Fibroblast of peridontal ligament (primary cell): ENCODE data around the gene RAB22A.

ENCODE experiments used
- DNase-seq: peaks from one replicate; pipeline ENCODE4 v3.0.0-alpha.2; 2010; ENCODE audit errors: extremely low read depth

The RAB22A gene, protein sequence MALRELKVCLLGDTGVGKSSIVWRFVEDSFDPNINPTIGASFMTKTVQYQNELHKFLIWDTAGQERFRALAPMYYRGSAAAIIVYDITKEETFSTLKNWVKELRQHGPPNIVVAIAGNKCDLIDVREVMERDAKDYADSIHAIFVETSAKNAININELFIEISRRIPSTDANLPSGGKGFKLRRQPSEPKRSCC

DNA sequence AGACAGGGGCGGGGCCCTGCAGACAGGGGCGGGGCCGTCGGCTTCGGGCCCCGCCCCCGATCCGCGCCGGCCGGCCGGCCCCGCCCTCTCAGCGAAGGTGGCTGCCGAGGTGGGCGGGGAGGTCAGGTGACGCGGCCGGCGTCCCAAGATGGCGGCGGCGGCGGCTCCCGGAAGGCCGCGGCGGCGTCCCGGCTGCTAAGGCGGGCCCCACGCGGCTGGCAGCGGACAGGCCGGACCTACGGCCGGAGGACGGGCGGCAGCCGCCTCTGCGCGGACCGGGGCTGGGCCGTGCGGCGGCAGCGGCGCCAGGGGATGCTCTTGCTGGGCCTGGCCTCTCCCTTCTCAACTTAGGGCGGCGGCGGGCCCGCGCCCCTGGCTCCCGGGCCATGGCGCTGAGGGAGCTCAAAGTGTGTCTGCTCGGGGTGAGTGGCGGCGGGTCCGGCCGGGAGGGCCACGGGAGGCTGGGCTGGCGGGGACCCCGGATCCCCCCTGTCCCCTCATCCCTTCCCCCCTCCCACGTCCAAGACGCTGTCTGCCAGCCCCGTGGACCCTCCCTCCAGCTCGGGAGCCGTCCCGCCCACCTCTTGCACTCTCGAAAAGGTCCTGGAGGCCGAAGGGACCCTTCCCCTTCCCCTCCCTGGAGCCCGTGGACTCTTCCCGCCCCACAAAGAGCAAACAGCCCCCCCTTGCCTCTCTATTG lies at the start of gene RAB22A:
RAB22A (plus strand) TSS at position 125 of the 700 bp plus-strand sequence; CDS start at position 387, 262 bp downstream.
- peak; percentile 72 for DNase-seq

DNA sequence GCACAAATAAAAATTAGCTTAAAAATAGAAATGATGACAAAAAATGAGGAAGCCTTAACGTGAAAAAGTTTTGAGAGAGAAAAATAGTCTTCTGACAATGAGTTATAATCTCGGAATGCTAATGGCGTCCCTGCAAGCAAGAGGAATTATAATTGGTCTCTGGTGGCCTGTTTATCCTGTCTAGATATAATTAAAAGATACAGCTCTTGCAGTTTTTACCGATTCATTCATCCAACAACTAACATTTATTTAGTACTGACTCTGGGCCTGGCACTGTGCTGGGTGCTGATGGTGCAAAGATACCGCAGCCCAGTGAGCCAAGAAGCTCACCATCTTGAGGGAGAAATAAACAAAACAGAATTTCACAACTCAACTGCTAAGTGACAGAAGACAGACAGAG lies 49.5 kb upstream of the RAB22A start:
- no peak for DNase-seq

DNA sequence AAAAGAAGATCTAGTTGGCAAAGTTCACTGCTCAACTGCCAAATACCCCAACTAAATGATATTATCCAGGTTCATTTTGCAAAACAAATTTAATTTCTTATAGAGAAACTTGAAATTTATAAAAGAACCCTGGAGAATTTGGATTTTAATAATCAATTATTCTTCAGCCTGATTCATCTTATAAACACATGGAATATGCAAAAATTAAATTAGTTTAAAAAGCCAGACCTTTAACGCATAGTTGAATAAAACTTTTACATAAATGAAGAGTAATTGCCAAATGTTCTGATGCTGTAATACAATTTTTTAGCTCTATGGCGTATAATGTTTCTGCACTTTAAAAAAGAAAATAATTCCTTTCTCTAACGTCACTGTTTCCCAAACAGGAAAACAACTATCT lies 47.9 kb upstream of the RAB22A start:
- DNase-seq = no peak

DNA sequence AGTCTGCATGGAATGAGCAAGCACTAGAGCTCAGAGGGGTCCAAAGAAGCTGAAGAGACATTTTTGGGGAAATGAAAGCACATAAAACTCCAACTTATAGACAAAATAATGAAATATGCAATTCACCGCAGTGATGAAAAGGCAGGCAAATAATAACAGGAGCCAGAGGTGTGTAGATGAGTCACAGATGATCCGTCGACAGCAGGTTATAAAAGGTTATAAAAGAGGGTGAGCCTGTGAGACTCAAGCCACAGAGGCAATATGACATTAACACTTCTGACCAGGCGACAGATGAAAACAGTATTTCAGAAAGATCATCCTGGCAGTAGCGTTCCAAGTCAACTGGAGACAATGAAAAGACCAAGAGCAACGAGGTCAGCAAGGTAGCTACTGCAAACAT lies 45.2 kb upstream of the RAB22A start:
- no peak for DNase-seq

DNA sequence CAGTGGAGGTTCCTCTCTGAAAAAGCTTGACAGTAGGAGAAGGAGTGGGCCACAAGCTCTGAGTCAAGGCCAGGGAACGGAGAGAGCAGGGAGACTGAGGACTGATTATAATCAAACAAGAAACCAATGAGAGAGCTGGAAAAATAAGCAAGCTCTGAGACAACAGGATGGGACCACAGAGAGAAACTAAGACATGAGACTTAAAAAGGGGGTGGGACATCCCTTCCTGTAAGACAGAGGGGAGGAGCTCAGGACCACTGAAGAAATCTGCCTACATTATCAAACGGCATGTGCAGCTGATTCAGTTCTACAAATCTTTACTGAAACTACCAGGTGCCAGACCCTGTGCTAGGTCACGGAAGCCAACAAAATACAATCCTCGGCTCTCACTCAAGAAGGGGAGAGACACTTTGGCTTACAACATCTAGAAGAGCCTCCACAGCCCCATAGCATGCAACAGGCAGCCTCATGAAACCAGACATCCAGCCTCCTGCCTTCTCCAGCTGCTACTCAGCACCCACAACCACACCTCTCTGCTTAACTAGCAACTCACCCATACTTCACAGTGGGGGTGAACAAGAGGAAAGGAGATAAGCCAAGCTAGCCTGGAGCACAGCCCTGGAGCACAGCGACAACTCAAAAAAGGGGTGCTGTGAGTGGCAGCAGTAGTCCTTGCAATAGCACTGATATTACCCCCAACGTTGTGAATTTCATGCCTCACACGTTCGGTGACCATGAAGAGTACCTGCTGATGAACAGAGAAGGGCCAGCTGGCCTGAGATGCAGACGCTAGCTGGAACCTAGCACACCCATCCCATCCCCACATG lies 41.9 kb upstream of the RAB22A start:
- no peak for DNase-seq

DNA sequence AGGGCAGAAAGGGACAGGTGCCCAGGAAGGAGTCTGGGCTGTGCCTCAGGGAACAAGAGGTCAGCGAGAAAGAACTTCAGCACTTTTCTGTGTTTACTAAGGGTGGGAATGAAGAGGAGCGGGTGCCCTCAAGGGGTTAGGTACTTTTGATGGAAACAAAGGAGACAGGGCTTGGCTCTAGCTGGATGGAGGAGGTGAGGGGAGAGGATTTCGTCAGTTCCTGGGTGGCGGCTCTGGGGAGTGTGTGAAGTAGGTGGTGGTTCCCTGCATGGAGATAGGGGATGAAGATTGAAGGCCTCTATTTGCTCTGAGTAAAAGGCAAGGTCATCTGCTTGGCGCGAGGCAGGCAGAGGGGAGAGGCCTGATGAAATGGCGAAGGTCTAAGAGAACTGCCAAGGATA lies 41.1 kb upstream of the RAB22A start:
- no peak for DNase-seq

DNA sequence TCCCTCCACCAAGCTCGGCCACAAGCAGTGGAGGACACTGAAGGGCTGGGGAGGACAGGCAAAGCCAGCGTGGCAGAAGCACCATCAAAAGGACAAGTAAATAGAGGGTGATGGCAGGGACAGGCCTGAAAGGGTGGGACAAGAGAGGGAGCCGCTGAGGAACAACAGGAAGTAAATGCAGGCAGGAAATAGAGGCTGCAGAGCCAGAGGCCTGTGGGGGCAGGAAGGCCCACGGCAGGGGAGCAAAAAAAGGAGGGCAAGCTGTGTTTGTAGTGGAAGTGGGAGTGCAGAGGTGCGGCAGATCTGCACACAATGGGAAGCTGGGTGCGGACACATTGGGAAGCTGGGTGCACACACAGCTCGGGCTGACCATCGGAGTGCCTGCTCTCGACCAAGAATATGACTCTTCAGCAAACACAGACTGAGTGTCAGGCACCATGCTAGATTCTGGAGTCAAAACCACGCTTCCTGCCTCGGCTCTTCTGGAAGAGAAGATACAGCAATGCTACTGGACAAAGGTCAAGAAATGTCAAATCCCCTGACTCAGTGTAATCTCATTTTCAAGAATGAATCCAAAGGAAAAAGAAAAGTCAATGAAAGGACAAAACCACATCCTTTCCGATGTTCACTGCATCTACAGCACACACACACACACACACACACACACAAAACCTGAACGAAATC lies 40.4 kb upstream of the RAB22A start:
- DNase-seq = no peak

DNA sequence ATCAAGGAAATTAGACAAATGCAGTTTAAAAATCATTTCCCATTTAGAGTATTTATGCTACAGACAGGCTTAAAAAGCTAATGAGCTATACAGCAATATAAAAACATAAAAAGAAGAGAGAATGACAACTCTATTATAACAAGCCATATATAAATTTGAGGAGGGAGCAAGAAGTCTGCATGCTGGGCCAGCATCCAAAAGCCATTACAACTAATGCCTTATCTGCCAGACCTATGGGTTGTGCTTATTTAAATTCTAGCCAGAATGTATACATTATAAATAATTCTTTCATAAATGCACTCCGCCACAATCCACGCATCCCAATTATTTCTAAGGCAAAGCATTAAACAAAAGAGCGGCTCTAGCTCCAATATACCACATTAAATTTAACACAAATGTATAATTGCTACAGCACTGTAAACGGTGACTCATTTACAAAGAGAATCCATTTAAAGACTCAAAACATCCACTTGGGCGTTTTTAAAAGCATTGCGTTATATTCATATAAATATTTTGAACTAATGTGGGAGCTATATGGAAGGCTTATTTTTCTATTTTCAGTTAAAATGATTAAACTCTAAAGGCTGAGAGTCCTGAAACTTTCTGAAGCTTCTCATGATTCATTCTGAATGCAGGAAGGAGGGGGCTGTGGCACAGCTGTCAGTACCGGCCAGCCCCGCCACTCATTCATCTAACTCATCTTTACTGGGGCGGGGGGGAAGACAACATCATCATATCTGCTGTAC lies 37.7 kb upstream of the RAB22A start:
- DNase-seq = no peak

DNA sequence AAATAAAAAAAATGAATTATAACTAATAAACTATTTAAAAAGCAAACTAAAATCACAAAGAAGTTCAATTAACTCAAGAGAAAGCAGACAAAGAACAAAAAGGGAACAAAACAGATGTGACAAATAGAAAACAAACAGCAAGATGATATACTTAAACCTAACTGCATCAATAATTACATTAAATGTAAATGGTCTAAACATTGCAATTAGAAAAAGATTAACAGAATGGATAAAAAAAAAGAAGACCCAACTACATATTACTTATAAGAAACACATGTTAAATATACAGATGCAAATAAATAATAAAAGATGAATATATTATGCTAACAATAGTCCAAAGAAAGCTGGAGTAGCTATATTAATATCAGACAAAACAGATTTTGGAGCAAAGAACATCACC lies 35.1 kb upstream of the RAB22A start:
- no peak for DNase-seq

DNA sequence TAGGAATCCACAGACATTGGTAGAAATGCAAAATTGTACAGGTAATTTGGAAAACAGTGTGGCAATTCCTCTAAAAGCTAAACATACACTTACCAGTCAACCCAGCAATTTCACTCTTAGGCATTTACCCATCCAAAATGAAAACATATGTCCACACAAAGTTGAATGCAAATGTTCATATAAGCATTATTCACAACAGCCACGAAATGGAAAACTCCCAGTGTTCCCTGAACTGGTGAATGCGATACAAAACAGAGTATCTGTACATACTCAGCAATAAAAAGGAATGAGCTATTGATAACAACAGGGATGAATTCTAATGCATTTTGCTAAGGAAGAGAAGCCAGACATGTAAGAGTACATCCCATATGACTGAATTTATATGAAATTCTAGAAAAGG lies 32.4 kb upstream of the RAB22A start:
- peak; percentile 35 for DNase-seq

DNA sequence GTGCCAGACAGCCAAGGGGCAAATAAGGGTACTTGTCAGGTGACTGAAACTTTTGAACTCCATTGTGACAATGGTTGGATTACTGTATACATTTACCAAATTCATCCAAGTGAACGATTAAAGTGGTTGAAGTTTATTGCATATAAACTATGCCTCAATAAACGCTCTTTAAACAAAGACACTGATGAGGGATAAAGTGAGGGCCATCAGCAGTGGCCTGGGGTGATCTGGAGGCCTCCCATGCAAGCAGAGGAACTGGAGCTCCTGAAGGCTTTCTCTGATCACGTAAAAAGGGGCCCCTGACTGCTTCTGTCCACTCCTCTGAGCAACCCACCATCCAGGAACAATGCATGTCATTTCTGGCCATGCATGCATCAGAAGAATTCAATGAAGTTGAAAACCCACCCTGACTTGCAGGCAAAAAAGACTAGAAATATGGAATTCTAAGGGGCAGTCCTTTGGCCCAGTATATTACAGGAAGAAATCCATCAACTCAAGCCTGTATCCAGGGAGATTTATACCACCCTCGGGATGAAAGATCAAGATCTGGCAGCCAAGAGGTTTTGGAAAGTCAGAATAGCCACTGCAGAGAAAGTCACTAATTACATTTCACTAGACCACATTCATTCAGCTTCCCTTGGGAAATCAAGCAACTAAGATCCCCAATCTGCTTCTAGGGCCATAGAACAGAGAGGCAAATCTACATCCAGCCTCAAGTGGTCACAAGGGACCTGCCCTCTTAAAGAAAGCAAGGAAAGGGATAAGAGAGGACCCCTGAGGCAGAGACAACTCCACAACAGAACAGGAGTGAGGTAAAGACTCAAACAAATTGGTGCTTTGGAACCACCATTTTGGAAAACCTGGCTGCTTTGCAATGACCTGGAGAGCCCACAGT lies 31.7 kb upstream of the RAB22A start:
- peak; percentile 12 for DNase-seq

DNA sequence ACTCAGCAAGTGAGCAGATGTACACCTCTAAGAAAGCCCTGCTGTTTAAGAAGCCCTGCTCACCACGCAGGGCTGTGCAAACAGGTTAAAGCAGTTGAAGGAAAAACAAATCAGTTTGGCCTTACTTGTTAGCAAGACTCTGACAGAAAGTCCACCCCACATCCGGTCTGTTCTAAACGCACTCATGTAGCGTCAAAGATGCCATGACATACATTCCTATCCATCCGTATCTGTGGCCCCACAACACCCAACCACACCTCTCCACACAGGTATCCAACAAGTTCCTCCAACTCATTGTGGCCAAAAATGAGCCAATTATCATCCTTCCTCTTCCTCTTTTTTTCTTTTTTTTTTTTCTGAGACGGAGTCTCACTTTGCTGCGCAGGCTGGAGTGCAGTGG lies 22.8 kb upstream of the RAB22A start:
- no peak for DNase-seq

DNA sequence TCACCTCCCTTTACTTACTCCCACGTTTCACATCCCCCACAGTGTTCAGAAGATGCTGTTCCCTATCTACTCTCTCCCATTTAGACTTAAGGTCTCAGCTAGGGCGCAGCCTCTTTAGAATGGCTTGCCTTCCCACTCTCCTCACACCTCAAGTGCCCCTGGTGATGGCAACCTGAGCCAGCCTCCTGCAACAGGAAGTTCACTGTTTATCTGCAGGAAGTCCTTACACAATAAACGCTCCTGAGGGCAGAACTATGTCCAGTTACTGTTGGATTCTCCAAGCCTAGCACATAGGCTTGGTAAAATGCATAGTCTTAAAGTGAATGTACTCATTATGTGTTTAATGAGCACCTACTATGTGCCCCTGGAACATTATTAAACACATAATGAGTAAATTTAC lies 21.9 kb upstream of the RAB22A start:
- DNase-seq = no peak

DNA sequence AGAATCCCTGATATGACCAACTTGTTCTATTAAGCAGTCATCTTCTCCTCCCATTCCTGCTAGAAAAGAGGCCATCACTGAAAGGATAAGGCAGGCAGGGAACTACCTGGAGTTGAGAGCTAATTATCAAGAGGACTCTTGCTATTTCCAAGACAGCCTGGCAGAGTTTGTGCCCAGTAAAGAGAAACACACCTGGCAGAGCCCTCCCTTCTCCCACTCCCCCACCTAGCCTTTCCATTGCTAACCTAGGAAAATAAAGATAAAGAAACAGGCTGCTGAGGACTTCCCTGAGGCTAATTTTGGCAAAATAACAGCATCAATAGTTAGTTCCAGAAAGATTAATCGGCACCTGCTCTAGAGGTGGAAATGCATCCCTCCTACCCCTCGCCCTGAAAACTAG lies 20.4 kb upstream of the RAB22A start:
- no peak for DNase-seq

DNA sequence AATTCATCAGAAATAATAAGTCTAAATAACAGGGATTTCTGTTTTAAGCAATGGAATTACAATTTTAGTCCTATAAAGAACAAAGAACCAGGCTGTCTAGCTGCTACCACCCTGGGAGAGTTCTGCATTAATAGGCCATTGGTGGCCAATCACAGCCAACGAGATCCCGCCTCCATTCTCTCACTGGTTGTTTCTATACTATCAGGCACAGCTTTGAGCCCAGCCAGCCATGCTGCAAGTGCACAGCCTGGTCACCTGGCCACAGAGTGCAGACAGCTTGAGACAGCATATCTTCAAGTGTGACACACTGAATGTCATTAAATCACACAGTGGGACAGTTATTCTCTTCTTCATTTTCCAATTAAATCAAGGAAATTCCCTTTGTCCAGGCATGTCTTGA lies 16.1 kb upstream of the RAB22A start:
- DNase-seq = no peak

DNA sequence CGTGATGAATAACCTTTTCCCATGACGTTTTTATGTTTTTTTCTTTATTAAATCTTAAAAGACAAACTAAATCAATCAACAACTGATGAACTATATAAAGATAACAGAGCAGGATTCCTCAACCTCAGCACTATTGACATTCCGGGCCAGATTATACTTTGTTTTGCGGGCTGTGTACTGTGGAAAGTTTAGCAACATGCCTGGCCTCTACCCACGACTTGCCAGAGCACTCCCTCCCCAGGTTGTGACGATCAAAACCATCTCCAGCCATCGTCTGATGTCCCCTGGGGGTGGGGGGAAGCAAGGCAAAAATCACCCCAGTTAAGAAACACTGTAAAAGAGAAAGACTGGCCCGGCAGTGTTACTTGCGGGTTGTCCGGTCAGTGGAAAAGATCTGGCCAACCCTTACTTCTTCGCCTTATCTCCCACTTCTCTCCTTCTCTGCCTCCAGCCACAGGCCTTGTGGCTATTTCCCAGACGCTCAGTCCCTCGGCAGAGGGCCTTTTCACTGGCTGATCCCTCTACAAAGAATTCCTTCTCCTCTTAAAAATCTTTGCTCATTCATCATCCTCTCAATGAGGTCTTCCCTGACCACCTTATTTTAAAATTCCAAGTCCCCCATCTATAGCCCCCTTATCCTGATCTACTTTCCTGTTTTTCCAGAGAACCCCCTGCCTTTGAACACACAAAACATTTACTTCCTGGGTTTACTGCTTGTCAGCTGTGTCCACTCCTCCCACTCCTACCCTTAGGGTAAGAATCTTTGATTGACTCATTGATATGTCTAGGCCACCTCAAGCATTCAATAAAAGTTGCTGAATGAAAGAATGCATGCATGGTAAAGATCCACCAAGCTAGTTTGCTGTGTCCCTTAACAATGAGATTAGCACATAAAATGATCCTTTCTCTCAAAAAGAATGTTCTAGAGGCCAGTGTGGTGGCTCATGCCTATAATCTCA lies 14.7 kb upstream of the RAB22A start:
- no peak for DNase-seq

DNA sequence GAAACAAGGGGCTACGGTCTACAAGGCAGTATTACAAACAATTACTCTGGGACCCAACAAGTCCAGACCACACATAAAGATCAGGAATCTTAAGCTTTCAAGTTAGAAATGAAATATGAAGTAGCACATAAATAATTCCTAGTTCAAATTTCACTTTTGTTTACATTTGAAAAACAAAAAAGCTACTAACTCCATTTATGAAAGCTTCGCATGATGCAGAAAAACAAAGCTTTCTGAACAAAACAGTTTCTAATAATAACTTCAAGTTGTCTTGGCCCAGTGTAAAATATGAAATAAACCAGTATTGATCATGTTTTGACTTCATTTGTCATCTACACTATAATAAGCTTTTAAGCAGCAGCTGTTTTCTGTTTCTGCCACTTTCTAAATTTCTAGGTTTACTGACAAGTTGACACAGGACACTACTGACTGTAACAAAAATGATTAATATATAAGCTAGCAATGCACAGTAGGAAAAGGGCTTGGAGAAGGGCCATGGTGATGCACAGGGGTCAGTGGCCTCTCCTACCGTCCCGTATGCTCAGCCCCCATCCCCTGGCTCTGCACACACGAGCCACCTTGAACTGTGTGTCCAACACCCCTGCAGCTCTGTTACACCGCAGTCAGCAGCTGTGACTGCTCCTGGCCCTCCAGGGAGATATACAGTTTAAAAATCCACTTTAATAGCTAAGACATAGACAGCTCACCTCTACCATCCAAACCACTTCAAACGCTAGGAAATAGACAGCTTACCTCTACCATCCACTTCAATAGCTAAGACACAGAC lies 13.3 kb upstream of the RAB22A start:
- no peak for DNase-seq

DNA sequence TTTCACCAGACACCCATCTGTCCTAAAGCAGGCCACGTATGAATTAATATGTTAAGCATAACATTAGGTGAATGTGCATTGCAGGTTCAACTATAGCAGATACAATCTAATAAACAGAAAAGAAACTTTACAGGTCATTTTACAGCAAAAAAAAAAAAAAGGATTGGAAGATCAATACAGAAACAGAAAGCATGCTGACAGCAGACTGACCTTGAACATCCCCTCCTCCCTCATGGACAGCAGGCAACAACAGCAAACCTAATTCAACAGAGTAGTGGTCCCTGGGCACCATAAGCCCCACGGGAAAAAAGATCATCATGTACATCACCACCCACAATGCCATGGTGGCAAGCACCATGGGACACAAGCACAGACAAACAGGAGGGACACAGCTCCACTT lies 12.1 kb upstream of the RAB22A start:
- no peak for DNase-seq

DNA sequence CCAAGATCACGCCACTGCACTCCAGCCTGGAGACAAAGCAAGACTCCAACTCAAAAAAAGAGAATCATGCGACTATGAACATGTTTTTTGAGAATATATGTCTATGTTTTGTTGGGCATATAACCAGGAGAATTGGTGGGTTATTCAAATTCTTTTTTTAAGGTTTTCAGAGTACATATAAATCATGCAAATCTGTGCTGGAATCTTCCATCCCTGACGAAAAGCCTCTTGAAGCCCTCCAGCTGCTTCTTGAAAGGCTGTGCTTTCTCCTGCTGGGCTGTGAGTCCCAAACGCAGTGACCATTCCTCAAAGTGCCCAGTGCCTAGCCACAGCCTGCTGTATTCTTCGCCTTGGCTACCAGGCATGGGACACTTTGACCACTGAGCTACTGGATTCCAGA lies 9.2 kb upstream of the RAB22A start:
- no peak for DNase-seq
